HG03066 (cell line): Measurements from ENCODE around the gene MFAP4.

ENCODE experiments used
- ATAC-seq: cut with Tn5 transposase; IDR thresholded peaks from one replicate; pipeline ENCODE4 v1.9.1; 2021; ENCODE audit warnings: low read depth; ENCODE audit not compliant: unreplicated experiment

Gene MFAP4

DNA sequence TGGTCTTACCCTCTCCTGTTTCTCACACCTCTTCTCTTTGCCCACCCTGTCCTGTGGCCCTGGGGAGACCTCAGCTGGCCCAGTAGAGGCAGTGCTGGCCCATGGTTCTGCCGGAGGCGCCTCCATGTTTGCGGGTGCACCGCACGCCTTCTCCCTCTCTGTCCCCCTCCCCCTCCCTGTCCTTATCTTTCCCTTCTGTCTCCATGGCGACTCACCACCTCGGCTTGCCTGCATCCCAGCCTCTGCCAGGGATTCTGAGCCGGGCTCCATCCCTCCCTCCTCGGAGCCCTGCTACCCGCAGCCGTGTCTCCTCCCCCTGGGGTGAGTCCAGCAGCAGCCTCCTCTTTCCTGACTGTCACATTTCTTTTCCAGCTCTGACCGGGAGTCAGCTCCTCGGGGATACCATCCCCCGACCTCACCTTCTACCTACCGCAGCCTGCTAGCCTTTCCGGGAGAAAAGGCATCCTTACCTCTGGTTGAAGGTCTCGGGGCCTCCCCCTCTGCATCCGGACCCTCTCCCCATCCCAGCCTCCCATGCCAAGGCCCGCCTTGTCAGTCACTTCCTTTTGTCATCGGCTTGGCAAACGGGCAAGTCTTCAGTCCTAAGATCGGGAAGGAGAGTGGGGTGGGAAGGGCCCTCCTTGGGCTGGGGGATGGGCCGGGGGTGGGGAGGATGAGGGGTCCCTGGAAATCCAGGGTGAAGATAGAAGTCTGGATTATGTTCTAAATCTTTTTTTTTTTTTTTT is 24.1 kb upstream of the MFAP4 start, which contains the start of gene RNF112:
TSS of gene RNF112 (plus strand) at position 358 of the 746 bp plus-strand sequence. CDS start at position 535, 177 bp downstream.
- no peak for ATAC-seq

DNA sequence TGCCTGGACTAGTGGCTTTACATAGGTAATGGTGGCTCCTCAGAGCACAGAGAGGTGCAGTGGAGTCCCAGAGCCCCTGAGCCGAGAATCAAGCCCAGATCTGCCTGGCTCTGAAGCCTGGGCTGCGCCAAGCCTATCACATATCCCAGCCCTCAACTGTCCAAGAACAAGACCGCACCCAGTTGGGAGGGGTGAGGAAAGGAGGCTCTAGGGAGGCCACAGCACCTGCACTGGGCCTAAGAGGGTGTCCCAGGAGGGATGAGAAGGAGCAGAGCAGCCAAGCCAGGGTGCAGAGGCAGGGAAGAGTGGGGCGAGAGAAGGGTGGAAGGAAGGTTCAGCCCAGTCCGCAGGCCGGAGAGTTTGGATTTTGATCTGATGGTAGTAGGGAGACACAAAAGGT is 23.1 kb upstream of the MFAP4 start:
- no peak for ATAC-seq

DNA sequence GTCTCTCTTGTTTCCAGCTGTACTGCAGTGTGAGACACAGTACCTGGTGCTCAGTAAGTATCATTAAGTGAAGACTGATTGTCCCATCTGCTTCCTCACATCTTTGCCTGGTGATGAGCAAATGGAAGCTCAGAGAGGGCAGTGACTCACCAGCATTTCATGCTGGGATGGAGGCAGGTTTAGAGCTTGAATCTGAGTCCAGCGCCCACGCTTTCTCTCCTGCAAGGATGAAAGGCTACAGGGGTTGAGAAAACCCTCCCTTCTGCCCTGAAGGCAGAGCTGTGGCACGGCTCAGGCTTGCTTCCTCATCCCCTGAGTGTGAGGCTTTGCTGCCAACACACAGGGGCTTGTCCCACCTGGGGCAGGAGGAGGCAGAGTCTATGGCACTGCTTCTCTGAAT is 22.5 kb upstream of the MFAP4 start:
- no peak for ATAC-seq

DNA sequence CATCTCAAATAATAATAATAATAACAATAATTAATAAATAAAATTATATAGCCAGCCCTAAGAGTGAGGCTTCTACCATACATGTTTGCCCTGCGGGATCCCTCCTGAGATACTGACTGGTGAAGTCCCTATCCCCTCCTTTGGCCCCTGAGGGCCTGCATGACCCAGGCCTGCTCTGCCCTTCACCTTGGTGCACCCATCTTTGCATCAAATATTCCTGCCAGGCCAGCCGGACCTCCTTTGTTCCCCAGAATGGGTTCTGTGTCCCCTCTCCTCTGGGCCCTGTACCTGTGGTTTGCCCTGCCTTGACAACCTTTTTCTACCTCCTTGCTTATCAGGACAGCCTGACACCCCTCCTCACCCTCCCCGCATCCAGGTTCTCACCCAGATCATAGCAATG is 22.1 kb upstream of the MFAP4 start:
- ATAC-seq = no peak

DNA sequence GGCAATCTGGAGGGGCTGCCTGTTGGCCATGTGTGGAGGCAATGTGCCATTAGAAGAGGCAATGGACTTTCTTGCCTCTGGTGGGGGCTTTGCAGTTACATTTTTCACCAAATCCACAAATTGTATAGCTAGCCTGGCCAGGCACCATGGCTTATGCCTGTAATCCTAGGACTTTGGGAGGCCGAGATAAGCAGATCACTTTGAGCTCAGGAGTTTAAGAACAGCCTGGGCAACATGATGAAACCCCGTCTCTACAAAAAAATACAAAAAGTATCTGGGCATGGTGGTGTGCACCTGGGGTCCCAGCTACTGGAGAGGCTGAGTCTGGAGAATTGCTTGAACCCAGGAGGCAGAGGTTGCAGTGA is 21.3 kb upstream of the MFAP4 start:
- no peak for ATAC-seq

DNA sequence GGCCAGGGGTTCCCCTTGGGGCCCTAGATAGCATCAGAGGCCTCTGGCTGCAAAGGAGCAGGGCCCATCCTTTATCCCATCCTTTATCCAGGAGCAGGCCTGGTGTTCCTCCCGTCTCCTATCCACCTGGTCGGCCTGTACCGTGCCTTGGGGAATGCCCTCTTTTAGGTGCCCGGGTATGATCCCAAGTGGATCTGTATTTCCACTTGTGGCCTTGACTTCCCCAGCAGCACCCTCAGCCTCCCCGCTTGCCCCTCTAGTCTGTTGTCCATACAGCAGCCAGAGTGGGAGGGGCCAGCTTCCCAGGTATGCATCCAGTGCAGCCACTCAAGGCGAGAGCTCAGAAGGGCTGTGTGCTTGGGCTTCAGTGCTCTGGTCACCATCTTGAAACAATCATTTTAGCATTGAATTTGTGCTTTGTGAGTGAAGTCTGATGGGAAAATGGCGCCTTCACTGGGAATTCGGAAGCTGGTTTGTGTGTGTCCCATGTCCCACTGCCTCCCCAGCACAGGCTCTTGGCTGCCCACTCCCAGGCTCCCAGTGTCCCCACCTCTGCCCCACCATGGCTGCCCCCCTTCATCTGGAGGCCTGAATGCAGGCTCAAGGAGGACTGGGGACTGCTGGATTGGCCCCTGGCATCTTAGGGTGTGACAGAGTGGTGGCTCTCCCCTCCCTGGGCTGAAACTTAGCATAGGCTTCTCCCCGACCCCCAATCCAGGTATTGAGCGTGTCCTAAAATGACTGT is 20.8 kb upstream of the MFAP4 start:
- no peak for ATAC-seq

DNA sequence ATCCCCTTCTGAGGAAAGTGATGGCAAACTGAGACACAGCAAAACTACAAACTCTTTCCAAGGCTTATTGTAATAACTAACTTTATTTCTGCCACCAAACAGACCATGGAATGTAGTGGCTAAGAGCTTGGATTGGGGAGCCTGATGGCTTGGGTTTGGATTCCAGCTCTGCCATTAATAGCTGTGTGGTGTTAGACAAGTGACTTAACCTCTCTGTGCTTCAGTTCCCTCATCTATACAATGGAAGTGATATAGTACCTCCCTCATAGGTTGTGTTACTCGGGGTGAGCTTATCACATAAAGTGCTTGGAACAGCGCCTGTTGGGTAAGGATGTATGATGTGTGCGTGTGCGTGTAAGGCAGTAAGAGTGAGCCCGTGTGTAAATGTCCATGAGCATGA is 18.1 kb upstream of the MFAP4 start:
- no peak for ATAC-seq

DNA sequence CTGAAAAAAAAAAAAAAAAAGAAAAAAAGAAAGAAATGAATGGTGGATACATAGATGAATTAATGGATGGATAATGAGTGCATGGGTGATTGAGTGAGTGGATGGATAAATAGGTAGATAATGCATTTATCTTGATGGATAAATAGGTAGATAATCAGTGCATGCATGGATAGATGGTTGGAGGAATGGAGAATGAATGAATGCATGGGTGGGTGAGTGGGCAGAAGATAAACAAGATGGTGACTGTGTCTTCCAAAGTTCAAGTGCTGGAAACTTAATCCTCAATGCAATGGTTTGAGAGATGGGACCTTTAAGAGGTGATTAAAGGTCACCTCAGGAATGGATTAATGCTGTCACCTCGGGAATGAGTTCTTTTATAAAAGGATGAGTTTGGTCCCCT is 17.3 kb upstream of the MFAP4 start:
- ATAC-seq = no peak

DNA sequence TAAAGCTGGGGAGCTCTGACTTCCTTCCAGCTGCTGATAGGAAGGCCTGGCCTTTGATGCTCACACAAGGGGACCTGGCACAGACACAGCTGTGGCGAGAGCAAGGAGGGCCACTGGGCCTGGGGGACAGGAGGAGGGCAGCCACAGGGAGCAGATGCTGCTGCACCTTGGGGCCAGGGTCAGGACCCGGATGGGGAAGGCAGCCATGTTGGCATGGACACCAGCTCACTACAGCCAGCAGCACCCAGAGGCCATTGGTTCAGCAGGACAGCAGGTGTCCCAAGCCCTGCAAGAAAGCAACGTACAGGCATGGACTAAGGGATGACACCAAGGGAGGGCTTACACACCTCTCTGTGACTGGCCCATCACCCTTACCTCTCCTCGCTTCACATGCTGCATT is 16.0 kb upstream of the MFAP4 start:
- ATAC-seq = no peak

DNA sequence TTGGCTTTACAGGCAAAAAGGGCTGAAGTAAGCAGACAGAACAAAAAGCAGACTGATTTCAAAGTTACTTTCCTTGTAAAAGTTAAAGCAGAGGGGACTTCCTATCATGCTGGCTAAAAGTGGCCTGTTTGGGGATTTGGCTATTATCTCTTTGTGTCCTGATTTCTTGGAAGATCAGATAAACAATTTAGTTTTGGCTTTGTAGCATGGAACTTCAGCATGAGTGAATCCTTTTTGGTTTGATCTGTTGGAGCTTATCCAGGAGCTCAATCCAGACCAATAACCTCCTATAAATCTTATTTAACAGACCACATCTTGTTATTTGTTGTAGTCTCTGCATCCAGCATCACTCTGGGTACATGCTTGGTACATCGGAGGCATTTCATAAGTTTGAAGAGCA is 15.2 kb upstream of the MFAP4 start:
- ATAC-seq = no peak

DNA sequence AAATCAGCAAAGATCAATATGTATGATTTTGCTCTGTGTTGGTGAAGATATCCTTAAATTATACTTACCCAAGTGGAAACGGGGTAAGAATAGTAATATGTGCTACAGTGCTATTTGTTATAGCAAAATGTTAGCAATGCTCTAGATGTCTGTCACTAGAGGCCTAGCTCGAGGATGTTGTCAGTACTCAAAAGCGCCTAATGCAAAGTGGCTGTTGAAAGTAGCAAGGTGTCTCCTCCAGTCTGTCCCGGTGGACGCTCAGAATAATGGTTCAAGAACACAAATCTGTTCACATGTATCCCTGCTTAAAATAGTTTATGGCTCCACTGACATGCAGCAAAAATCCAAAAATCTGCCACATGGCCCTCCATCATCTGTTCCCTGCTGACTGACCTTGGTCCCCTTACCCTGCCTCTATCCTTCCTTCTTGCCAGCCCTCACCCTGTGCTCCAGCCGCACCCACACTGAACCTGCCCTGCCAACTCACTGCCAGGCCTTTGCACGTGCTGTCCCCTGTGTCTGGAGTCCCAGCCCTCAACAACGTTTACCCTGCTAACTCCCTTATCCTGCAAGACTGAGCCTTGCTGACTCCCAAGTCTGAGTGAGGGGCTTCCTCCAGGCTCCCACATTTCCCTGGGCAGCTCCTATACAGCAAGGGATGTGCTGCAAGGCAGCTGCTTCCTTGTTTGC is 14.5 kb upstream of the MFAP4 start:
- no peak for ATAC-seq

DNA sequence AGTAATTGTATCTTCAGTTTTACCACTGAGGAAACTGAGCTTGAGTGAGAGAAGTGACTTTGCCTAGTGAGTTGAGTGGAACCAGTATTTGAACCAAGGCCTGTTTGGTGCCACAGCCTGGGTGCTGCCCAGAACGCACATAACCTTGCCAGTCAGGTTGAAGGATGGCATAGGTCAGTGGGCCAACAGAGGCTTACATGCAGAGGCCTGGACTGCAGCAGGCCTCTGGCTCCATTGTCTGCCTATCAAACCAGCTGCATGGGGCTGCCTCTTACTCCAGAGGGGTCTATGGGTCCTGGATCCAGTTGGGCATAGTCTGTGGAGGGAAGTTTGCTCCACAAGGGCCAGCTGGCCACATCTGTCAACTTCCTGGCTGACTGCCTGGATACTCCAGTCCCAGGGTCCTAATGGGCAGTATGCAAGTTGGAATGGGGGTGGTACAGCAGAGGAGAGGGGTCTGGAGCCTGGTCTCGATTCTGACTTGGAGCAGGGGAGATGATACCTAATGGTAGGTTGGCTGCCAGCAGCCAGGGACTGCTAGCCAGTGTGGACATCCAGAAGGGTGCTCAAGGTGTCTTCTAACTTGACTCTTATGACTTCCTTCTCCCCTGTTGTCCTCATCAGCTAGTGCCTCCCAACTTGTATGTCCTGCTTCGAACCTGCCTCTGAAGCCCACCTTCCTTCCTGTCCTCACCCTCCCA is 12.9 kb upstream of the MFAP4 start:
- ATAC-seq = no peak

DNA sequence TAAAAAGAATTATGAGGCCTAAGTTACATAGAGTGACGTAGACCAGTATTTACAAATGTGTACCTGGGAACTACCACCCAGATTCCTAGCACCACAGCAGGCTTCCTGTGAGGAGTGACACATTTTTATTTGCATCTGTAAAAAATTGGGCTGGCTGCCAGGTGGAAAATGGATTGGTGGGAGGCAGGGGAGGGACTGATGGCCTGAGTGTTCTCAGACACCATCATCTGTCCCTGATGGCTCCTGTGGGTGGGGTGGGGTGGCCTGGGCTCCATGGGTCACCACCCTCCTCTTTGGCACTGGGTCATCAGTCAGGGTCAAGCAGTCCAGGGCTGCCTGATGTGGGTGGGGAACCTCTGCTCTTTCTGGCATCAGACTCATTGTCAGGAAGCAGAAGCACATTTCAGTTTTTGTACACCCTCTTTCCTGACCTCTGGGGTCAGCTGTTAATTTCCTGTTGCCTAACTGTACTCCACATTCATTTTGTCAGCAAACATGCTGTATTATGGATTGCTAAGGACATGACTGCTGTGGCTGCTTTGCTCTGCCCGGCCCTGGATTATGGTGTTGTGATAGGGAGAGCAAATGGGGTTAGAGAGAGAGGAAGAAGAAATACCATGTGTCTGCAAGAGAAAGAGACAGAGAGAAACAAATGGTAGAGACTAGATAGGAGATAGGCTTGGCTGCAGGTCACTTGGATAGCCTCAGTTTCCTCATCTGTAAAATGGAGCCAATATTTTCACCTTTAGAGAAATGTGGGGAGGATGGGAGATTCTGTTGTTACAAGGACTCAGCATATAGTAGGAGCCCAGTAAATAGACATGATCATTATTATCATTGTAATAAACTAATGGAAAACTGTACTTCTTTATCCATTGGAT is 11.6 kb upstream of the MFAP4 start:
- no peak for ATAC-seq

DNA sequence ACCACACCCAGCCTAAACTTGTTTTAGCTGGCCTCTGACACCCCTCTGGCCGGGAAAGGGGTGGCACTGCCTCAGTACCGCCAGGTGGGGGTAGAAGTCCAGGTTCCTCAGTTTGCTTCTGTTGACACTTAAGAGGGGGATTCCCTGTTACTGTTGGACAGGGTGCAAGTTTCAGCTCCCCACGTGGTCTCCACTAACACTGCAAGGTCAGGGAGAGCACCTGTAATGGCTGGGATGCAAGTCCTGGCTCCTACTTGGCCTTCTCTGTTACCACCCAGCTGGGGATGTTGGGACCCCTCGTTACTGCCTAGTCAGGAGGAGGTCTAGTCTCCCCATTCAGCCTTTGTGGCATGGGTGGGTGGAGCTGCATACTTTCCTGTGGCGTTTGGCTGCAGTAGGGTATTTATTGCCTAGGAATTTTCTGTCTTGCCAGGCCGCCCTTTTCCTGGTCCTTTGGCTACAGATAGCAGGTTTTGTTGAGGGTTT is 10.6 kb upstream of the MFAP4 start:
- ATAC-seq = no peak

DNA sequence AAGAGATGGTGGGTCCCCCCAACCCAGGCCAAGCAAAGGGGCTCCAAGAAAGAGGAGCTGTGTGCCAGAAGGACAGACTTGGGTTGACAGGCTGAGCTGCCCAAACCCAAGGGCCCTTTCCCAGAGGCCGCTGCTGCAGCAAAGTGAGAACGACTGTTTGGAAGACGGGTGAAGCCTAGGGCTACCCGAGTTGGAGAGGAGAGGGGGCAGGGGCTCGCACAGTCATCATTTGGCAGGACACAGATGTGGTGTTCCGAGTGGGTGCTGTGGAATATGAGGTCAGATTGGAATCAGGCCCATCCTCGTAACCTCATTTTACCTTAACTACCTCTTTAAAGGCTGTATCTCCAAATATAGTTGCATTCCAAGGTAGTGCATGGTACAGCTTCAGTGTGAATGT is 5.3 kb upstream of the MFAP4 start:
- ATAC-seq = no peak

DNA sequence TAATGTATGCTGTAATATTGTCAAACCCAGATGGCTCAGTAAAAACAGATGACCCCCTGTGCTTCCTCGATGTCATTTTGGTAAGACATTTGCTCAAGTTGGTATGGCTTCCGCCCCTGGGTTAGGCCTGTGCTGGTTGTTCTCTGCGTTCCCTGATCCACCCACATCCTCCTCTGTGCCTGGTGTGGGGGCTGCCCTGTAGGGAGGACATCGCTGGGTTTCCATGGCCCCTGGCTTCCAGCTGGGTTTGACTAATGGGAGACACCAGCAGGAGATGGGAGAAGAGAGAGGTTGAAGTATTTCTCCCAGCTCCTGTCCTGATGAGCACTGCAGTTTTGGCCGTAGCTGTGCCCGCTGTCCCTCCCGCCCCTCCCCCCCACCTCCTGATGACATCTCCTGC is 4.4 kb upstream of the MFAP4 start:
- ATAC-seq = no peak

DNA sequence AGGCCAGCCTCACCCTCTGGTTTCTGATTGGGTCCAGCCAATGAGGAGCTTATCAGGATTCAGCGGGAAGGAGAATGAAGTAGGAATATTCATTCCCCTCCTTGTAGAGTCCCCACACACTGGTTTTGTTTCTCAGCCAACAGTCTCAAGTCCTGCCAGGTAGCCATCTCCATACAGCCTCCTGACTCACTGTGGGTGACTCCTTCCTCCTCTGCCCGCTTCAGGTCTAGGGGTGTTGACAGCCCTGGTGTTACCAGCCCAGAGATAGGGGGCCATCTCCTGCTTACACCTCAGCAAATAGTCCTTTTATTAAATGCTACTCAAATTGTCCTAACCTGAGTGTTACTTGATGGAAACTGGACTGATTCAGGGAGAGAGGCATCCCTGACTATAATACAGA is 4.0 kb upstream of the MFAP4 start:
- no peak for ATAC-seq

DNA sequence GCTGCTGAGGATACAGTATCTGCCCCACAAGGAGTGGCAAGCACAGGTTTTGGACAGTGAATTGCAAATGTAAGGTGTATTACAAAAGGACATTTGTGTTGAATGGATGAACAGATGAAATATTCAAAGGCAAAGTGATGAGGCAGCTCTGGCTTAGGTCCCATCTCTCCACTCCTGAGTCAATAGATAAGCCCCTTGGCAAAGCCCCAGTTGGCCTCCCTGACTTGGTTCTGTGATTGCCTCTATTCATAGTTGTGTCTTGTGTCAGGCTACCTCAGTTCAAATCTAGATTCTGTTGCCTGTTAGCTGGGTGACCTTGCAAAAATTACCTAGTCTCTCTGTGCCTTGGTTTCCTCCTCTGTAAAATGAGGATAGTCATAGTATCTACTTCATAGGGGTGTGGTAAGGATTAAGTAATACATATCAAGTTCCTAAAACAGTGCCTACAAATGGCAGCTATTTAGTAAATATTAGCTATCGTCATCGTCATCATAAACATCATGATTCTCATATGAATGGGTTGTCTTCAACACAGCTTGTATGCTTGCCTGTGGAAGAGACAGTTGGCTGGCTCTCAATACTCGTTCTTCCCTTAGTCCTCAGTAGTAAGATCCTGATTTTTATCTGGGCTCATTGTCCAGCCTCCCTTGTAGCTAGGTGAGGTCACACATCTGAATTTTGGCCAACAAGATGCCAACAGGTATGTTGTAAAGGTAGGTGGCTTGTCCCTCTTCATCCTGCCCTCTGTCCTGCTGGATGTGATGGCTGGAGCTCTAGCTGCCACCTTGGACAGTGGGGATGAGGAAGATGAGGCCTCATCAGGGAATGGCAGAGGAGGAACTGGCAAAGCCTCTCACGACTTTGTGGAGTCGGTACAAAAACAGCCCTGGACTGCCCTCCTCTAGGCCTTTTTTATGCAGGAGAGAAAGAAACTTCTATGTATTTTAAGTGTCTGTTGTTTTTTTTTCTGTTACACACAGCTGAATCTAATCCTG is 2.1 kb upstream of the MFAP4 start:
- no peak for ATAC-seq
